Measurements from ENCODE around the gene DMRTC2.

DNA sequence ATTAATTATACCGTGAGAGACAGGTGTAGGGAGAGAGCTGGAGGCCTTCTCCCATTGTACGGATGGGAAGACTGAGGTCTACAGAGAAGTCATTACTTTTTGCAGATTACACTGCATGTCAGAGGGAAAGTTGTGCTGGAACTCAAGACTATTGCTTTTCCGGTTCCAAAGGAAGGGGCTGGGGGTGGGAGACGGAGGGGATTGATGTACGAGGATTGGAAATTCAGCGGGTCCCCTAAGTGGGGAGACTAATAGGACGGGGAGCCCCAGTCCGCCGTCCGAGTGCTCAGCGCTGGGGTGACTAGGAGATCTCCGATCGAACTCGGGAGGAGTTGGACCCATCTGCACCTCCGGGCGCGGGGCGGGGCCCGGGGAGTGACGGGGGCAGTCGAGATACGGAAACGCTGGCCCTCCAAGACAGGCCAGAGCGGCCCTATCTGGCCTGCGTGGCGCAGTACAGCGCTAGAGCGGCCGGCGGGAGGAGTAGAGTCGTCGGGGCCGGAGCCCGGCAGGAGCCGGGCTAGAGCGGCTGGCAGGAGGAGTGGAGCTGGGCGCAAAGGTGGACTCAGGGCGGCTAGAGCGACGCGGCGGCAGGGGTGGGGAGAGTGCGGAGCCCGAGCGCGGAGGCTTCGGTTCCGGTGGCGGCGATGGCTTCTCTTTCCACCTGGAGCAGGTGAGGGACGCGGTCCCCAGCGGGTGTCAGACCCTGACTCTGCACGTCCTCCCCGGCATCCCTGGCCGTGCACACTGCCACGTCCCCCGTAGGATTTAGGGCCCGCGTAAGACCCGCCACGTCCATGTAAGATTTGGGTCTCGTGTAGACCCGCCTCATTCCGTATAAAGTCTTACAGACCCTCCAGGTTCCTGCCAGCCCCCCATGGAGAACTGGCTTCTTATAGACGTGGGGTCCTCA is 39.2 kb downstream of the DMRTC2 start:
- TF ChIP-seq EZH2 (IDR thresholded peaks at IDR 0.05; ENCODE audit: borderline replicate concordance, insufficient read depth, low read depth, low read length, poor library complexity, severe bottlenecking): no peak
- TF ChIP-seq, protein P1, sequence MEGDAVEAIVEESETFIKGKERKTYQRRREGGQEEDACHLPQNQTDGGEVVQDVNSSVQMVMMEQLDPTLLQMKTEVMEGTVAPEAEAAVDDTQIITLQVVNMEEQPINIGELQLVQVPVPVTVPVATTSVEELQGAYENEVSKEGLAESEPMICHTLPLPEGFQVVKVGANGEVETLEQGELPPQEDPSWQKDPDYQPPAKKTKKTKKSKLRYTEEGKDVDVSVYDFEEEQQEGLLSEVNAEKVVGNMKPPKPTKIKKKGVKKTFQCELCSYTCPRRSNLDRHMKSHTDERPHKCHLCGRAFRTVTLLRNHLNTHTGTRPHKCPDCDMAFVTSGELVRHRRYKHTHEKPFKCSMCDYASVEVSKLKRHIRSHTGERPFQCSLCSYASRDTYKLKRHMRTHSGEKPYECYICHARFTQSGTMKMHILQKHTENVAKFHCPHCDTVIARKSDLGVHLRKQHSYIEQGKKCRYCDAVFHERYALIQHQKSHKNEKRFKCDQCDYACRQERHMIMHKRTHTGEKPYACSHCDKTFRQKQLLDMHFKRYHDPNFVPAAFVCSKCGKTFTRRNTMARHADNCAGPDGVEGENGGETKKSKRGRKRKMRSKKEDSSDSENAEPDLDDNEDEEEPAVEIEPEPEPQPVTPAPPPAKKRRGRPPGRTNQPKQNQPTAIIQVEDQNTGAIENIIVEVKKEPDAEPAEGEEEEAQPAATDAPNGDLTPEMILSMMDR (IDR thresholded peaks at IDR 0.05): no peak
